Ovary (tissue), 3 donors: ENCODE results near the gene TNPO1.

Source experiments
- POLR2A ChIP-seq: fragments of 450-650 bp; IDR thresholded peaks from one replicate; pipeline ENCODE4 v1.6.1; 2017; ENCODE audit warnings: antibody characterized with exemption, mild to moderate bottlenecking, moderate library complexity
- TF ChIP-seq, protein P1 (sequence below), 3 donors: fragments of 450-650 bp in 2 of 3; fragments of 200-600 bp in 1 of 3; IDR thresholded peaks; one replicate each; pipeline versions ENCODE4 v1.5.1 to v1.8.0; 2016 to 2022; ENCODE audit warnings: antibody characterized with exemption in 3 of 3, mild to moderate bottlenecking in 1 of 3
- donor health status: DM: no; HTN: no; CAD: no.

DNA sequence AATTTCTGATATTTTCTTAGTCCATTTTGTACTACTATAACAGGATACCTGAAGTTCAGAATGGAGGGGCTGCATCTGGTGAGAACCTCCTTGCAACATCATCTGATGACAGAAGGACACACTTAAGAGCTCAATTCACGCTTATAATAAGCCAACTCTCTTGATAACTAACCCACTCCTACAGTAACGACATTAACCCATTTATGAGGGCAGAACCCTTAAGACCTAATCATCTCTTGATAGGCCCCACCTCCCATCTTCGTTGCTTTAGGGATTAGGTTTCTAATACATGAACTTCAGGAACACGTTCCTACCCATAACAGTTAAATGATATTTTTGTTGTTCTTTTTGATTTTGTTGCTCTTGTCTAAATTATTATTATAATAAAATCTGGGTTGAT is 69.4 kb downstream of the TNPO1 start:
- no peak for TF ChIP-seq POLR2A
- TF ChIP-seq, protein P1, sequence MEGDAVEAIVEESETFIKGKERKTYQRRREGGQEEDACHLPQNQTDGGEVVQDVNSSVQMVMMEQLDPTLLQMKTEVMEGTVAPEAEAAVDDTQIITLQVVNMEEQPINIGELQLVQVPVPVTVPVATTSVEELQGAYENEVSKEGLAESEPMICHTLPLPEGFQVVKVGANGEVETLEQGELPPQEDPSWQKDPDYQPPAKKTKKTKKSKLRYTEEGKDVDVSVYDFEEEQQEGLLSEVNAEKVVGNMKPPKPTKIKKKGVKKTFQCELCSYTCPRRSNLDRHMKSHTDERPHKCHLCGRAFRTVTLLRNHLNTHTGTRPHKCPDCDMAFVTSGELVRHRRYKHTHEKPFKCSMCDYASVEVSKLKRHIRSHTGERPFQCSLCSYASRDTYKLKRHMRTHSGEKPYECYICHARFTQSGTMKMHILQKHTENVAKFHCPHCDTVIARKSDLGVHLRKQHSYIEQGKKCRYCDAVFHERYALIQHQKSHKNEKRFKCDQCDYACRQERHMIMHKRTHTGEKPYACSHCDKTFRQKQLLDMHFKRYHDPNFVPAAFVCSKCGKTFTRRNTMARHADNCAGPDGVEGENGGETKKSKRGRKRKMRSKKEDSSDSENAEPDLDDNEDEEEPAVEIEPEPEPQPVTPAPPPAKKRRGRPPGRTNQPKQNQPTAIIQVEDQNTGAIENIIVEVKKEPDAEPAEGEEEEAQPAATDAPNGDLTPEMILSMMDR (IDR thresholded peaks at IDR 0.05) = no peak
